ENCODE results near the gene KRT85. TPM values are rescaled to one million over a fixed set of nuclear protein-coding genes. Genes with fewer than 3 reads are reported as not detected.

KRT85 gene
- total and polyA plus RNA-seq, 2 experiments from 2014 or later = not detected

- Histone ChIP-seq H2AFZ (no peak overlapping the region), H3K4me3 (no peak overlapping the region), H3K4me2 (ENCODE audit: unreplicated experiment) (no peak overlapping the region), H3K9me3 (ENCODE audit: low read depth) (no peaks in the 10 kb centered on the region), H3K4me1 (ENCODE audit: insufficient read depth) (no peaks in the 10 kb centered on the region), H3K79me2 (ENCODE audit: insufficient read depth) (no peaks in the 10 kb centered on the region), H3F3A (ENCODE audit: insufficient read depth) (no peaks in the 10 kb centered on the region), H3K9ac (no peak overlapping the region), H3K27ac (no peak overlapping the region), H3K9me2 (ENCODE audit: insufficient read depth) (no peaks in the 10 kb centered on the region), H3K27me3 (replicated peaks; ENCODE audit: insufficient read depth) (peaks cover 37% of the 10 kb centered on the region), H3K36me3 (ENCODE audit: low read depth) (no peaks in the 10 kb centered on the region), H4K20me1 (ENCODE audit: insufficient read depth) (no peaks in the 10 kb centered on the region)
- TF ChIP-seq EZH2phosphoT487 (IDR thresholded peaks at IDR 0.05; ENCODE audit: insufficient read depth, low read depth) (no peak), EZH2 (IDR thresholded peaks at IDR 0.05; ENCODE audit: insufficient read depth, poor library complexity, severe bottlenecking) (no peak)
- 63 to 70% methylated on average over 7 of the region's 7 CpGs for WGBS, 2 experiments (ENCODE audit: low coverage in 1 of 2, low lambda C conversion rate in 2 of 2, missing lambda C conversion rate in 2 of 2)
- no peak for DNase-seq
- in situ Hi-C loops (cut with MboI) = no loop called here
Measured at GRCh38 chr12:52360106-52360662, 7.1 kb downstream of the KRT85 start.

- H3F3A ChIP-seq (ENCODE audit: insufficient read depth) = no peaks in the 10 kb centered on the region
- no peaks in the 10 kb centered on the region for H3K4me1 ChIP-seq (ENCODE audit: insufficient read depth)
- H3K9me3 ChIP-seq (ENCODE audit: low read depth) = no peaks in the 10 kb centered on the region
- no peak overlapping the region for H3K4me2 ChIP-seq (ENCODE audit: unreplicated experiment)
- in situ Hi-C loops (cut with MboI) = no loop called here
- no peaks in the 10 kb centered on the region for H3K9me2 ChIP-seq (ENCODE audit: insufficient read depth)
- no peaks in the 10 kb centered on the region for H4K20me1 ChIP-seq (ENCODE audit: insufficient read depth)
- 71 to 74% methylated on average over 5 of the region's 5 CpGs for WGBS, 2 experiments (ENCODE audit: low coverage in 1 of 2, low lambda C conversion rate in 2 of 2, missing lambda C conversion rate in 2 of 2)
- H3K36me3 ChIP-seq (ENCODE audit: low read depth) = no peaks in the 10 kb centered on the region
- no peak overlapping the region for H2AFZ ChIP-seq
- TF ChIP-seq EZH2 (IDR thresholded peaks at IDR 0.05; ENCODE audit: insufficient read depth, poor library complexity, severe bottlenecking) = no peak
- TF ChIP-seq EZH2phosphoT487 (IDR thresholded peaks at IDR 0.05; ENCODE audit: insufficient read depth, low read depth) = no peak
- peaks cover 39% of the 10 kb centered on the region for H3K27me3 ChIP-seq (replicated peaks; ENCODE audit: insufficient read depth)
- no peak overlapping the region for H3K27ac ChIP-seq
- H3K4me3 ChIP-seq = no peak overlapping the region
- DNase-seq = no peak
- no peak overlapping the region for H3K9ac ChIP-seq
- H3K79me2 ChIP-seq (ENCODE audit: insufficient read depth) = no peaks in the 10 kb centered on the region
Measured at GRCh38 chr12:52359621-52360061, 7.6 kb downstream of the KRT85 start.

- no peak overlapping the region for H3K27ac ChIP-seq
- 63 to 70% methylated on average over 5 of the region's 5 CpGs for WGBS, 2 experiments (ENCODE audit: low coverage in 1 of 2, low lambda C conversion rate in 2 of 2, missing lambda C conversion rate in 2 of 2)
- H2AFZ ChIP-seq = no peak overlapping the region
- no peak for DNase-seq
- no peak for TF ChIP-seq EZH2 (IDR thresholded peaks at IDR 0.05; ENCODE audit: insufficient read depth, poor library complexity, severe bottlenecking)
- TF ChIP-seq EZH2phosphoT487 (IDR thresholded peaks at IDR 0.05; ENCODE audit: insufficient read depth, low read depth) = no peak
- H3K9me3 ChIP-seq (ENCODE audit: low read depth) = no peaks in the 10 kb centered on the region
- no peaks in the 10 kb centered on the region for H3F3A ChIP-seq (ENCODE audit: insufficient read depth)
- H3K9me2 ChIP-seq (ENCODE audit: insufficient read depth) = no peaks in the 10 kb centered on the region
- peaks cover 39% of the 10 kb centered on the region for H3K27me3 ChIP-seq (replicated peaks; ENCODE audit: insufficient read depth)
- H4K20me1 ChIP-seq (ENCODE audit: insufficient read depth) = no peaks in the 10 kb centered on the region
- H3K4me1 ChIP-seq (ENCODE audit: insufficient read depth) = no peaks in the 10 kb centered on the region
- H3K79me2 ChIP-seq (ENCODE audit: insufficient read depth) = no peaks in the 10 kb centered on the region
- in situ Hi-C loops (cut with MboI) = no loop called here
- no peak overlapping the region for H3K4me3 ChIP-seq
- H3K36me3 ChIP-seq (ENCODE audit: low read depth) = no peaks in the 10 kb centered on the region
- no peak overlapping the region for H3K9ac ChIP-seq
- H3K4me2 ChIP-seq (ENCODE audit: unreplicated experiment) = no peak overlapping the region
Measured at GRCh38 chr12:52358575-52359350, 8.5 kb downstream of the KRT85 start.

GRCh38 chr12:52356762-52357580, 10.3 kb downstream of the KRT85 start:
- WGBS, 2 experiments (ENCODE audit: low coverage in 1 of 2, low lambda C conversion rate in 2 of 2, missing lambda C conversion rate in 2 of 2) = 75 to 80% methylated on average over 19 to 20 of the region's 20 CpGs
- in situ Hi-C loops (cut with MboI) = no loop called here
- DNase-seq = no peak
- Histone ChIP-seq H3K36me3 (ENCODE audit: low read depth) (no peaks in the 10 kb centered on the region), H3K27ac (no peak overlapping the region), H4K20me1 (ENCODE audit: insufficient read depth) (no peaks in the 10 kb centered on the region), H3K79me2 (ENCODE audit: insufficient read depth) (no peaks in the 10 kb centered on the region), H3K4me2 (ENCODE audit: unreplicated experiment) (no peak overlapping the region), H3K4me3 (no peak overlapping the region), H3K4me1 (ENCODE audit: insufficient read depth) (no peaks in the 10 kb centered on the region), H2AFZ (no peak overlapping the region), H3F3A (ENCODE audit: insufficient read depth) (no peaks in the 10 kb centered on the region), H3K9me3 (ENCODE audit: low read depth) (no peaks in the 10 kb centered on the region), H3K9me2 (ENCODE audit: insufficient read depth) (no peaks in the 10 kb centered on the region), H3K27me3 (replicated peaks; ENCODE audit: insufficient read depth) (peaks cover 48% of the 10 kb centered on the region), H3K9ac (no peak overlapping the region)
- TF ChIP-seq EZH2phosphoT487 (IDR thresholded peaks at IDR 0.05; ENCODE audit: insufficient read depth, low read depth) (no peak), EZH2 (IDR thresholded peaks at IDR 0.05; ENCODE audit: insufficient read depth, poor library complexity, severe bottlenecking) (no peak)
